ENCODE results near the gene RAC3. TPM values are rescaled to one million over a fixed set of nuclear protein-coding genes. Genes with fewer than 3 reads are reported as not detected.

The RAC3 gene
- total and polyA plus RNA-seq, 2 of the 8 experiments (the other 6 are each of a cell fraction or from before 2014, with no cell fraction given), result 177 to 299 TPM

- H3K18ac ChIP-seq (ENCODE audit: extremely low read depth, low read length), result no peak overlapping the region
- ChIA-PET CTCF (ENCODE audit: partially characterized antibody) (interaction anchor here (1.0 to 5.4 kb wide), 5 partner anchors 9 to 24 kb away, joined by 3 to 40 read pairs (median 3); partner anchors contain the start of genes DCXR, DUS1L and RAC3), POLR2A (ENCODE audit: partially characterized antibody) (interaction anchor here (0.7 to 13.2 kb wide), 12 partner anchors 10 to 111 kb away, joined by 3 to 161 read pairs (median 4); partner anchors contain the start of genes DCXR, DUS1L and RAC3)
- no peak overlapping the region for H3K27ac ChIP-seq (ENCODE audit: low read depth, low read length)
- peak overlapping the region; percentile 71 for H4K8ac ChIP-seq (ENCODE audit: extremely low read depth, insufficient read depth, low read length)
- peaks cover 0 to 11% (median 6%) of the 10 kb centered on the region in 4 experiments; a peak in 5 of 7 replicates for H3K4me1 ChIP-seq (replicated peaks in 1 of 4; ENCODE audit: control insufficient read depth in 3 of 4, insufficient read depth in 4 of 4, low read length in 3 of 4)
- H3K9ac ChIP-seq (replicated peaks in 1 of 4; ENCODE audit: extremely low read depth in 1 of 4, low read depth in 3 of 4, low read length in 3 of 4), result no peak overlapping the region
- H3K14ac ChIP-seq (ENCODE audit: insufficient read length), result no peak overlapping the region
- WGBS, 2 experiments (ENCODE audit: extremely low coverage in 1 of 2, insufficient coverage in 1 of 2, insufficient read length in 1 of 2, insufficient replicate concordance in 2 of 2, low coverage in 1 of 2, low lambda C conversion rate in 2 of 2, missing lambda C conversion rate in 1 of 2), result 95% methylated on average over 28 of the region's 28 CpGs; no CpG with 5 or more reads in 1 of the 2 experiments
- H2BK12ac ChIP-seq (ENCODE audit: low read depth, low read length), result no peak overlapping the region
- H3K56ac ChIP-seq (replicated peaks; ENCODE audit: insufficient read length, low read depth, low read length), result no peak overlapping the region
- no peaks in the 10 kb centered on the region for H3K9me3 ChIP-seq (ENCODE audit: insufficient read depth in 2 of 2, low read depth in 1 of 2, low read length in 1 of 2)
- no peak overlapping the region for H2BK20ac ChIP-seq (ENCODE audit: low read length)
- H3K23ac ChIP-seq (ENCODE audit: insufficient read length), result no peak overlapping the region
- FAIRE-seq, result no peak
- peak overlapping the region in 1 of 2 experiments; percentile 97; a peak in 2 of 4 replicates for H3K4me2 ChIP-seq (ENCODE audit: insufficient read depth in 1 of 2, low read depth in 2 of 2, low read length in 2 of 2)
- H4K91ac ChIP-seq (replicated peaks; ENCODE audit: insufficient read length, low read length), result no peak overlapping the region
- no peak for DNase-seq (ENCODE audit: low read depth in 1 of 2, low spot score in 2 of 2)
- no peaks in the 10 kb centered on the region; a peak in 1 of 7 replicates for H3K27me3 ChIP-seq (replicated peaks in 1 of 4; ENCODE audit: control insufficient read depth in 3 of 4, extremely low read depth in 1 of 4, insufficient read depth in 3 of 4, low read length in 3 of 4)
- H3K79me2 ChIP-seq (ENCODE audit: control insufficient read depth in 1 of 2, insufficient read depth in 2 of 2, low read length in 2 of 2), result peaks cover 0 to 12% of the 10 kb centered on the region in 2 experiments; a peak in 1 of 4 replicates
- no peak overlapping the region for H2AFZ ChIP-seq (ENCODE audit: low read length)
- H2BK15ac ChIP-seq (ENCODE audit: low read length), result no peak overlapping the region
- peaks cover 7 to 30% (median 19%) of the 10 kb centered on the region in 4 experiments for H3K36me3 ChIP-seq (ENCODE audit: control insufficient read depth in 2 of 4, insufficient read depth in 4 of 4, low read length in 3 of 4)
- no peak overlapping the region for H2AK5ac ChIP-seq (ENCODE audit: low read depth, low read length)
- no peak overlapping the region for H2BK120ac ChIP-seq (replicated peaks; ENCODE audit: low read depth, low read length)
- no peak overlapping the region for H4K5ac ChIP-seq (ENCODE audit: insufficient read length, low read depth, low read length)
- H3K23me2 ChIP-seq (ENCODE audit: low read depth, low read length), result peaks cover 6% of the 10 kb centered on the region; the same call in 1 of the 2 replicates
- no peak overlapping the region for H3K4ac ChIP-seq (replicated peaks; ENCODE audit: insufficient read length, low read depth, low read length)
- H4K20me1 ChIP-seq (replicated peaks in 1 of 2; ENCODE audit: control insufficient read depth in 1 of 2, insufficient read depth in 2 of 2, low read length in 2 of 2), result peaks cover 4 to 20% of the 10 kb centered on the region in 2 experiments
- no peak overlapping the region for H2BK5ac ChIP-seq (ENCODE audit: low read depth, low read length)
- peaks cover 6% of the 10 kb centered on the region; the same call in 1 of the 2 replicates for H3K79me1 ChIP-seq (ENCODE audit: low read depth, low read length)
- H3K4me3 ChIP-seq (ENCODE audit: extremely low read depth in 1 of 4, insufficient read depth in 2 of 4, low read depth in 3 of 4, low read length in 4 of 4), result no peak overlapping the region
- TF ChIP-seq RAD21 (IDR thresholded peaks at IDR 0.05 in 1 of 2, conservative IDR thresholded peaks at IDR 0.05 in 1 of 2; ENCODE audit: low read depth in 2 of 2, low read length in 2 of 2) (no peak), SAP30 (IDR thresholded peaks at IDR 0.05; ENCODE audit: insufficient read depth, insufficient replicate concordance, low read length) (no peak), RBBP5 (IDR thresholded peaks at IDR 0.05; ENCODE audit: borderline replicate concordance, low read depth, low read length) (no peak), MAX (IDR thresholded peaks at IDR 0.05) (no peak), KDM5A (IDR thresholded peaks at IDR 0.05; ENCODE audit: low read length) (no peak), HDAC6 (IDR thresholded peaks at IDR 0.05; ENCODE audit: low read depth, low read length) (no peak)
- TF ChIP-seq, protein P1, sequence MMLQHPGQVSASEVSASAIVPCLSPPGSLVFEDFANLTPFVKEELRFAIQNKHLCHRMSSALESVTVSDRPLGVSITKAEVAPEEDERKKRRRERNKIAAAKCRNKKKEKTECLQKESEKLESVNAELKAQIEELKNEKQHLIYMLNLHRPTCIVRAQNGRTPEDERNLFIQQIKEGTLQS (IDR thresholded peaks at IDR 0.05; ENCODE audit: insufficient read depth, low read depth, low read length), result no peak
- TF ChIP-seq, protein P2, sequence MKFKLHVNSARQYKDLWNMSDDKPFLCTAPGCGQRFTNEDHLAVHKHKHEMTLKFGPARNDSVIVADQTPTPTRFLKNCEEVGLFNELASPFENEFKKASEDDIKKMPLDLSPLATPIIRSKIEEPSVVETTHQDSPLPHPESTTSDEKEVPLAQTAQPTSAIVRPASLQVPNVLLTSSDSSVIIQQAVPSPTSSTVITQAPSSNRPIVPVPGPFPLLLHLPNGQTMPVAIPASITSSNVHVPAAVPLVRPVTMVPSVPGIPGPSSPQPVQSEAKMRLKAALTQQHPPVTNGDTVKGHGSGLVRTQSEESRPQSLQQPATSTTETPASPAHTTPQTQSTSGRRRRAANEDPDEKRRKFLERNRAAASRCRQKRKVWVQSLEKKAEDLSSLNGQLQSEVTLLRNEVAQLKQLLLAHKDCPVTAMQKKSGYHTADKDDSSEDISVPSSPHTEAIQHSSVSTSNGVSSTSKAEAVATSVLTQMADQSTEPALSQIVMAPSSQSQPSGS (IDR thresholded peaks at IDR 0.05; ENCODE audit: low read length), result no peak
Observed at GRCh38 chr17:82053556-82054263, 22.2 kb downstream of the RAC3 start.

All from H1 (cell line).